GM18502 (cell line): Measurements from ENCODE around the gene MAPK11.

Experiments used
- ATAC-seq: cut with Tn5 transposase; IDR thresholded peaks from one replicate; pipeline ENCODE4 v1.9.1; 2021; ENCODE audit warnings: mild to moderate bottlenecking; ENCODE audit not compliant: unreplicated experiment, poor library complexity

The MAPK11 gene

GRCh38 chr22:50269970-50270665 is at the start of gene MAPK11:
TSS of gene MAPK11 (minus strand) at chr22:50270380. CDS start at chr22:50270292, 88 bp downstream.
- peak; percentile 42 for ATAC-seq

DNA sequence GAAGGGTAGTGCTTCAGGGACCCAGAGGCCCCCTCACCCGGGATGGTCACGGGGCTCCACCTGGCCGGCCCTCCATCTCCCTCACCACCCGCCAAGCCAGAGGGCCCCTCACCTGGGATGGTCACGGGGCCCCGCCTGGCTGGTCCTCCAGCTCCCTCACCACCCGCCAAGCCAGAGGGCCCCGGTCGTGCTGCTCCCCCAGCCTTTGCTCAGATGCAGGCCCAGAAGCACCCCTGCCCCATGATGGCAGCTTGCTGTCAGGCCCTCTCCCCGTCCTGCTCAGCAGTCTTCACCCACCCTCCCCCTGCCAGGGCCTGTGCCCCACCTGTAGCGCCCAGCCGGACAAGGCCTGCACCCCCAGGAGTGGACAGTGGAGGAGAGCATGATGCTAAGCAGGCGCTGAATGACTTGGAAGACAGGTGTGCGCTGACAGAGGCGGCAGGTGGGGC is 49.3 kb upstream of the MAPK11 start:
- no peak for ATAC-seq

DNA sequence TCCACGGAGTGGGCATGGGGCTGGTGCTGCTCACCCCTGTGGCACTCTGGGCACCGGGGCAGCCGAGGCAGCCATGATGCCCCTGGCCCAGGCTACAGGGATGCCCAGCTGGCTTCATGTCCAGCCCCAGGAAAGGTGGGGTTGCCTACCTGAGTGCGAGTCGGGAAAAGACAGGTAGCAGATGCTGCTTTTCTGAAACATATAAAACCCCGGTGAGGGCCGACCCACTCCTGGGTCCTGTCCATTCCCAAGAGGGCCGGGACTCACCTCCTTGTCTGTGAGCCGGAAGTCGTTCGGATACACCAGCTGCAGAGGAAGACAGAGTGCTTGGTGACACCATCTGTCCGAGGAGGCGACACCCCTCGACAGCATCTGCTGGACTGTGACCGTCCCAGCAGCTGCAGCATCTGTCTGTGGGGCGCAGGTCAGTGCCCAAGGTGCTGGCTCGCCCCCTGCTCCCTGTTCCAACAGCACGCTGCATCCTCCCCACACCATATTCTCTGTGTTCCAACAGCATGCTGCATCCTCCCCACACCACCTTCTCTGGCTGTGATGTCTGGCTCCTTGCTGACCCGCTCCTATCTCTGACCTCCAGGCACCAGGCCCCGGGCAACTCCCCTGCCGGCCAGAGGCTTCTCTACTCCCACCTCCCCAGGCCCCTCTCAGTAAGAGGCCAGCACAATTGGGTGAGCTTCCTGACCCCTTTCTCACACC is 48.7 kb upstream of the MAPK11 start:
- no peak for ATAC-seq

DNA sequence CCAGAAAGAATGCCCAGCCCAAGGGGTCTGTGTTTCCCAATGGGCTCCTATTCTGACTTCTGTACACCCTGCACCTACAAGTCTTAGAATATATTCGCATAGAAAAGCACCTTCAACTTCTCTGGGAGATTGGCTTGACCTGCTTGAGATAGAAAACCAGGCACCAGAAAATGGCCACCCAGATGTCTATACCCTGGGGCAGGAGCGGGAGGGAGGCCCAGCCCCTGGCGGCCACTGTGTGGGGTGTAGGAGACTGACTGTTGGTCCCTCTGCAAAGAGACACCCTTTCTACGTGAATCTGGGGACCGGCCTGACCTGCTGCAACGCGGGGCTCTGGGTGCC is 48.1 kb upstream of the MAPK11 start:
- no peak for ATAC-seq

DNA sequence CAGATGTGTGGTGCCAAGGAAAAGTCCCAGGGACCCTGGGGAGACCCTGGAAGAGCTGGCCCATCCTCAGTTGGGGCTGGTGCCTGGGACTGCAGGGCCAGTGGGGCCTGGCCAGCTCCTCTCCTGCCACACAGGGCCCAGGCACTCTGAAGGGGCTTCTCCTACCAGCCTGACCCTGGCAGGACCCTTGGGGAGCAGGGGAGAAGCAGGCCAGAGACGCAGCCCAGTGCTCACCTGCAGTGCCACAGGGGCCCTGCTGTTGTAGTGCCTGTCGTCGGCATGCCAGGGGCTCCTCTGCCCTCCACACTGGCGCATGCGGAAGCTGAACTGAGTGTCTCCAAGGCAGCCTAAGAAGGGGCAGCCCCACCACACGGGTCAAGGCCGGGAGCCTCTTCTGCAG is 47.5 kb upstream of the MAPK11 start:
- no peak for ATAC-seq

DNA sequence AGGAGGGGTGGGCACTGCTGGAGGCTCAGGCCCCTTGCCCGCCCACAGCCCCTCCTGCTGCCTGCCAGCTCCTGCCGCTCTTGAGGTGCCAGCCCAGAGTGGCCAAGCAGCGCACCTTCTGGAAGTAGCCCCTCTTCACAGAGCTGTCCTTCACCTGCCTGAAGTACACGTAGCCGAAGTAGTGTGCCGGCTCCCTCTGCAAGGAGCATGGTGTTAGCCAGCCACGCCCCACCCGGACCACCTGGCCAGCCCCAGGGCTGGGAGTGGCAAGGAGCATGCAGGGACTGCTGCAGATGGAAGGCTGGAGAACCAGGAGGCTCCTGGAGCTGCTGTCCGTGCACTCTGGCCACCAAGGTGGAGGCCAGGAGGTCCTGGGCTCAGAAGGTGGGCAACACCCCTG is 47.0 kb upstream of the MAPK11 start:
- ATAC-seq = no peak

GRCh38 chr22:50316114-50317065 is 46.2 kb upstream of the MAPK11 start:
- no peak for ATAC-seq

DNA sequence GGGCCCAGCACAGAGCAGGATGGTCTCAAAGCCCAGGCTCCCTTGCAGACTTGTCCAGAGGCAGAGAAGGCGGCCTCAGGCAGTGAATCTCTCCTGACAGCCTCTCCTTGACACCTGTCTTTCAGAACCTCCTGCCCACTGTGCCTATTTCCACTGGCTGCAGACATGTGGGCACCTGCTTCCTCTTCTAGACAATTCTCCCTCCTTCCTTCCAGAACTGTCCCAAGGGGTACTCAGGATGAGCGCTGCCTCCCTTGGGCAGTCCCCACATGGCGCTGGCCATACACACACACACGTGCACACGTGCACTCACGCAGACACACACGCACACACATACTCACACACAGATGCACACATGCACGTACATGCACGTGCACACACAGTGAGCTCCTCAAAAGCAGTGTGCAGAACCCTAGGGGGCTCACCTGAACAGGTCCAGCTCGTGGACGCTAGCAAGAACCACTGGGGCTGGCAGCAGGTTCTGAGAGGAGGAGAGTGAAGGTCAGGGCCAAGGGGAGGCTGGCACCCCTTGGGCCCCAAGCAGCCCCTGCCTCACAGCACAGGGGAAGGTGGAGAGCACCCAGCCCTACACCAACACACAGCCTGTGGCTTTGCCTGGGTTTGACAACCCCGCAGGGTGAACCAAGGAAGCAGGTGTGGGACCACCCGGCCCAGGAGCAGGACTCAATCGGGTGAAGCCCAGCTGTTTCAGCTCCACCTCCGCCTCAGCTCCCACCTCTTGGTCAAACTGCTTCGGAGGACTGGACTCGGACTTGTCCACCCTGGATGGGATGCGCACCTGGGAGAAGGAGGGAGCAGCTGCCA is 45.3 kb upstream of the MAPK11 start:
- ATAC-seq = no peak

DNA sequence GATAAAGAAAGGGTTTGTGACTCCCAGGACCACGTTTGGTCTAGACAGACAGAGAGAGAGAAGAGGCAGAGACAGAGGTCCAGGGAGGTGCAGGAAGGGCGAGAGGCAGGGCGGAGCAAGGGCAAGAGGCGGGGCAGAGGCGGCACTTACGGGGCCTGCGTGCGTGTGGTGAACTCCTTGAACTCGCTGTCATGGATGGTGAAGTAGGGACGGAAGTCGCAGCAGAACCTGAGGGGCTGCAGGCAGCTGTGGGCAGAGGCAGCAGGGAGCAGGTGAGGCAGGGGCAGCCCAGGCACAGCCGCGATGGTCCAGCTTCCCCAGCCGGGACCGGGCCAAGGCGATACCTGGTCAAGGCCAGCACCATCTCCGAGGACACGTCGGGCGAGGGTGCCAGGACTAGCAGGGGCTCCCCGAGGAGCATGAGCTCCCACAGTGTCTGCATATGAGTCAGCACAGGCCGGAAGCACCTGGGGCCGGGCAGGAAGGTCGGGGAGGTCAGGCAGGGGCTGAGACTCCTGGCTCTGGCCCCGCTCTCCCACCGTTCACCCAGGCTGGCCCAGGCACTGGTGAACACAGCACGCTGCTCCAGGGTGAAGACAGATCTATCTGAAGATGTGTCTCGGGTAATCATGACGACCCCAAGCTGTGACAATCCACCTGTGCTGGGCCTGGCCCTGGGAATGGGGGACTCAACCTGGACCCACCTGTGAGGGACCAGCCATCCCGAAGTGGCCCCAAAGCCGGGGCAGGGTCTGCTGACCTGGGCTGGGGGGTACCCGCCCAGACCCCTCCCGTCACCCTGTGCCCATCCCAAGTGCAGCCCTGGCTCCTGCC is 44.5 kb upstream of the MAPK11 start:
- peak; percentile 73 for ATAC-seq

- ATAC-seq = peak; percentile 19
These were observed 43.9 kb upstream of the MAPK11 start for GRCh38 chr22:50314081-50314454.

GRCh38 chr22:50313600-50313999 is 43.4 kb upstream of the MAPK11 start:
- no peak for ATAC-seq

- no peak for ATAC-seq
These were observed 42.8 kb upstream of the MAPK11 start for GRCh38 chr22:50313021-50313420.

DNA sequence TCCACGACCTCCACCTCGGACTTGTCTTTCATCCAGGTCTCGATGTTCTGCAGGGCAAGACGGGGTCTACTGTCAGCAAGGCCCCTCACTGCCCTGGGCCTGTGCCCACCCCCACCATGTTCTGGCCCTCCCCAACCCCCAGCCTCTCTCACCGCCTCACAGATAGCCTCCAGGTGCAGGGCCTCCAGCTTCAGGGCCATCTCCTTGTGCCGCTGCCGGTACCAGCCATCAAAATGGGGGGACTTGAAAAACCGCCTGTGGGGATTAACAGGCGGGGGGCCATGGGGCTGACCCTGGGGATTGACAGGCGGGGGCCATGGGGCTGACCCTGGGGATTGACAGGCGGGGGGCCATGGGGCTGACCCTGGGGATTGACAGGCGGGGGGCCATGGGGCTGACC is 42.2 kb upstream of the MAPK11 start:
- ATAC-seq = no peak

GRCh38 chr22:50311606-50312351 is 41.6 kb upstream of the MAPK11 start:
- no peak for ATAC-seq

GRCh38 chr22:50310949-50311444 is 40.8 kb upstream of the MAPK11 start:
- ATAC-seq = no peak

DNA sequence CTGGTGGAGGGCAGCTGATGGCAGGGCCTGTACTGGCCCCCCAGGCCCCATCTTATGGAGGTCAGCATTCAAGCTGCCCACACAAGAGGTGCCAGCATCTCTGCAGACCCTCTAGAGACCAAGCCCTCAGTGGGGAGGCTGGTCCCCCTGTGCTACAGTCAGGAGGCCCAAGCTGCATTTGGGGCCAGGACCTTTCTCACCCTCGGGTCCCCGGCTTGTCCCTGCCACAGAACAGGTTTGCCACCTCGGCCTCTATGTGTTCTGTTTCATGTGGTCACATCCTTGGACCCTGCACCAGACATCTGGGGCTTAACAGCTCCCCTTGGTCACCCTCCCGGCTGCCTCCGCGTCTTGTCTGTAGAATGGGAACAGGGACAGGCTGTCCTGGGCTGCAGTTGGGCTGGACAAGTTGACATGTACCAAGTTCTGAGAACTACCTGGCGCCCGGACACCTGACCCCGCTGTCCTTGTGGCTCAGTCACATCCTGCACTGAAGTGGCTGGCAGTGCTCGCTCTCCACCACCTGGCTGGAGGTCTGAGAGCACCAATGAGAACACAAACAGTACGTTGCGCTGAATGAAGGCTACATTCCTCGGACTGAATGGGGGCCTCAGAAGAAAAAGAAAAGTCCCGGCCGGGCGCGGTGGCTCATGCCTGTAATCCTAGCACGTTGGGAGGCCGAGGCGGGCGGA is 40.0 kb upstream of the MAPK11 start:
- ATAC-seq = no peak

DNA sequence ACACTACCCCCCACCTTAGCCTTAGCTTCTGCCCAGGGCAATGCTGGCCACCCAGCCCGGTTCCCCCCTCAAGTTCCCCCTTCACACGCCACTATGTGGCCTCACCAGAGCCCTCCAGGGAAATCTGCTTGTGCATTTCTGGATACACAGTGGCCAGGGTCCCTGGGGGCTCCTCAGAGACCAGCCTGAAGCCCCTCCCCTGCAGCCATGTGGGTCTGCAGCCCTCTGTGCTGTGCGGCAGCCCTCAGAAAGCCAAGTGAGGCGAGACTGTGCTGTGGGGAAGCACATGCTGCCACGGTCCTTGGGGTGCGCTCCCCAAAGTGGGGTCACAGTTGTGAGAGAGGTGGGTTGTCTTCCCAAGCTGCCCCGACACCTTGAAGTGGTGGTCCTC is 39.4 kb upstream of the MAPK11 start:
- no peak for ATAC-seq
